EH (cell line): ENCODE measurements around the gene RASA2.

Experiments
- DNase-seq: peaks from one replicate; pipeline ENCODE4 v3.0.0-alpha.2; 2015; ENCODE audit warnings: low read depth

The RASA2 gene, protein sequence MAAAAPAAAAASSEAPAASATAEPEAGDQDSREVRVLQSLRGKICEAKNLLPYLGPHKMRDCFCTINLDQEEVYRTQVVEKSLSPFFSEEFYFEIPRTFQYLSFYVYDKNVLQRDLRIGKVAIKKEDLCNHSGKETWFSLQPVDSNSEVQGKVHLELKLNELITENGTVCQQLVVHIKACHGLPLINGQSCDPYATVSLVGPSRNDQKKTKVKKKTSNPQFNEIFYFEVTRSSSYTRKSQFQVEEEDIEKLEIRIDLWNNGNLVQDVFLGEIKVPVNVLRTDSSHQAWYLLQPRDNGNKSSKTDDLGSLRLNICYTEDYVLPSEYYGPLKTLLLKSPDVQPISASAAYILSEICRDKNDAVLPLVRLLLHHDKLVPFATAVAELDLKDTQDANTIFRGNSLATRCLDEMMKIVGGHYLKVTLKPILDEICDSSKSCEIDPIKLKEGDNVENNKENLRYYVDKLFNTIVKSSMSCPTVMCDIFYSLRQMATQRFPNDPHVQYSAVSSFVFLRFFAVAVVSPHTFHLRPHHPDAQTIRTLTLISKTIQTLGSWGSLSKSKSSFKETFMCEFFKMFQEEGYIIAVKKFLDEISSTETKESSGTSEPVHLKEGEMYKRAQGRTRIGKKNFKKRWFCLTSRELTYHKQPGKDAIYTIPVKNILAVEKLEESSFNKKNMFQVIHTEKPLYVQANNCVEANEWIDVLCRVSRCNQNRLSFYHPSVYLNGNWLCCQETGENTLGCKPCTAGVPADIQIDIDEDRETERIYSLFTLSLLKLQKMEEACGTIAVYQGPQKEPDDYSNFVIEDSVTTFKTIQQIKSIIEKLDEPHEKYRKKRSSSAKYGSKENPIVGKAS

DNA sequence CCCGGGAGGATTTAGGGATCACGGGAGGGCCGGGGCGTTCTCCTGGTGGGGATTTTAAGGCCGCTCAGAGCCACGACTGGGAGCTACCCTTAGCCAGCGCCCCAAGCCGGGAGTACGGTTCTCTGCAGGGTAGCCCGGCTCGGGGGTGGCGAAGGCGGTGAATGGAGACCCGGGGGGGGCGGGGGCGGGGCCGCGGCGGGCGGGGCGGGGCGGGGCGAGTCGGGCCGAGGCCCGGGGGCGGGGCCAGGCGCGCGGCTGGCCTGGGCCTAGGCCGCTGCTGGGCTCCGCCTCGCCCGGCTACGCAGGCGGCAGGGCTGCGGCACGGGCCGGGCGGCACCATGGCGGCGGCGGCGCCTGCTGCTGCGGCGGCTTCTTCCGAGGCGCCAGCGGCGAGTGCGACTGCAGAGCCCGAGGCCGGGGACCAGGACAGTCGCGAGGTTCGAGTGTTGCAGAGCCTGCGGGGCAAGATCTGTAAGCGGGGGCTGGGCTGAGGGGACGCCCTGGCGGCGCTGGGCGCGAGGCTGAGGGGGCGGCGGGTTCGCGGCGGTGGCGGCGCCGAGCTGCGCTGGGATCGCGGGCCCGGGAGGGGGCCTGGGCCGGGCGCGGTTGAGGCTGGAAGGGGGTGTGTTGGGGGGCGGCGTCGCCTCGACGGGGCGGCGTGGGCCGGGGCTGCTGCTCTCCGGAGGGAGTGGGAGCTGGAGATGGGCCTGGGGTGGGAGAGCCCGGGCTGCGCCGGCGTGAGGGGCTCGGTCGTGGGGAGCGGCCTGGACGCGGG is at the start of gene RASA2:
TSS of gene RASA2 (plus strand) at position 282 of the 775 bp plus-strand sequence. CDS start at position 339, 57 bp downstream.
- DNase-seq, result peak; percentile 82

GRCh38 chr3:141439589-141439988 is 47.2 kb upstream of the RASA2 start:
- no peak for DNase-seq

DNA sequence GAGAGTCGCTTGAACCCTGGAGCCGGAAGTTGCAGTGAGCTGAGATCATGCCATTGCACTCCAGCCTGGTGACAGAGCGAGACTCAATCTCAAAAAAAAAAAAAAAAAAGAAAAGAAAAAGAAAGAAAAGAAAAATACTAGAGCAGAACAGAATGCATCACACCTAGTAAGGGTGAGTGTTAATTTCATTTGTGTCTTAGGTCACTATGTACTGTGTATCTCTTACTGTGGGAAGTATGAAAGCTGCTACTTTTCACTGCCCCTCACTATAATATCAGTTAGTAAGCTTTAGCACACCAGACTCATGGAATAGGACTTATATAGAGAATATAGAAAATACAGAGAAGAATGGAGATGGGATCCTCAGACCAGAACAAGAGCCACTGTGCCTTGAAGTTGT is 45.9 kb upstream of the RASA2 start:
- DNase-seq, result no peak

GRCh38 chr3:141441381-141442364 is 45.2 kb upstream of the RASA2 start:
- DNase-seq, result peak; percentile 93

GRCh38 chr3:141442446-141442845 is 44.4 kb upstream of the RASA2 start:
- no peak for DNase-seq

DNA sequence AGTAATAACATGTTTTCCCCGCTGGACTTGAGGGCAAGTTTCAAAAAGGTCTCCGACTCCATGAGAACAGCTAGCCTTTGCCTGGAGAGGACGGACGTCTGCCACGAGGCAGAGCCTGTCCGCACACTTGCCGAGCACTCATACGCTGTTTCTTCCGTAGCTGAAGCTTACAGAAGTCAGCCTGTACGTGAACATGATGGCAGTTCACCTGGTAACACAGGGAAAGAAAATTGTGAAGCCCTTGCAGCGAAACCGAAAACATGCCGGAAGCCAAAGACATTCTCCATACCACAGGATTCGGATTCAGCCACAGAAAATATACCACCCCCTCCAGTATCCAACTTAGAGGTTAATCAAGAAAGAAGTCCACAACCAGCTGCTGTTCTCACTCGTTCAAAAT is 43.9 kb upstream of the RASA2 start:
- DNase-seq, result no peak

GRCh38 chr3:141444586-141445285 is 42.1 kb upstream of the RASA2 start:
- peak; percentile 68 for DNase-seq

GRCh38 chr3:141445990-141446389 is 40.8 kb upstream of the RASA2 start:
- no peak for DNase-seq

- DNase-seq, result no peak
These were observed 40.1 kb upstream of the RASA2 start for GRCh38 chr3:141446737-141447136.

GRCh38 chr3:141447383-141447782 is 39.4 kb upstream of the RASA2 start:
- no peak for DNase-seq

GRCh38 chr3:141448606-141449220 is 38.1 kb upstream of the RASA2 start:
- peak; percentile 66 for DNase-seq

DNA sequence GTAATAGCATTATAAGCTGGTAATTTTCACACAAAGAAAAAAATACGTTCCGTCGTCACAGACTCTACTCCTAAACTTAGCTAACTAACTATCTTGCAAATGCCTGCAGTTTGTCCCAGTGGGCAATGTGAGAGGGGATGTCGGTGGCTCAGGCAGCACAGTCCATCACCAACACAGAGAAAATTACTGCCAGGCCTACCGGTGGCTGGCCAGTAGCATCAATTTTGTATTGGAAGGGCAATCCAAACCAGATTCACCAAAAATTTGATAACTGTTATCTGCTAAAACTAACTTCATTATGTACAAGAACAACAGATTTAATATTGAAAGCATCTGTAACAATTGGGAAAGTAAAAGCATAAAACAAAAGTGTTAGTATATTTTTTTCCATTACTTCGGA is 37.4 kb upstream of the RASA2 start:
- DNase-seq, result no peak

DNA sequence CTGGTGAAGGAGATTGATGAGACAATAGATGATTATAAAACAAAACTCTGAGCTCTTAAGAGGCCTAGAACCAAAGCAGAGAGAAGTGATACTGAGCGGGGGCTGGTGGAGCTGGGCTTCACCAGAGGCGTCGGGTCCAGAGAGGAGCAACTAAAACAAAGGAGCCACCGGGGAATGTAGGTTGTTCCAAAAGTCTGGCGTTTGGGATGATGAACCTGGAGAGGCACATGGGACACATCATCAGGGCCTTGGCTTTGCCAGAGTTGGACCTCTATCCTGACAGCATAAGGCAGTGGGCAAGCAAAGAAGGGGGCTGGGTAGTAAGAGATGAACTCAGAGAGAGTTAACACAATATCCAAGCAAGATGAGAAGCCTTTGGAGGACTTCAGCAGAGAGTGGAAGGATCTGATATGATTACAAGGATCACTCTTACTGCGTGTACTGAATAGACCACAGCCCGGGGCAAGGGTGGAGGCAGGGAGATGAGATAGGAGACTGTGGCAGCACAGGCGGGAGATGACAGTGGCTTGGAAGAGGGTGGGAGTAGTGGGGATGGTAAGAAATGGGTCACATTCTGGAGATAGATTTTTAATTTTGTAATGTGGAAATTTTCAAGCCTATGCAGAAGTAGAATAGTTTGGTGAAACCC is 36.0 kb upstream of the RASA2 start:
- DNase-seq, result no peak

DNA sequence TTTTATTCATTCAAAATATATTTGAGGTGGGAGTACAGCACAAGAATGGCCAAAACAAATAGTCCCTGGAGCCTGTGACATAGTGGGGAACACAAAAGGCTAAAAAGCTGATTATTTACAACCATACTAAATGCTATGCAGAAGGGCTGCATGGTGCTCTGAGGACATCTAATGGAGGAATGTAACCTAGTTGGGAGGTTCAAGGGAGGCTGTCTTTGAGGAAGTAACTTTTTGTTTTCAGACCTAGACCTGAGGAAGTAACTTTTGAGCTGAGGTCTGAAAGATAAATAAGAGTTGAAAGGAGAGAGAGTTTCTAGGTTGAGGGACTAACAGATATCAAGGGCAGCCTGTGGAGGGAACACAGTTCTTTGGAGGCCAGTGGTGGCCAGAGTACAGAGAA is 34.8 kb upstream of the RASA2 start:
- DNase-seq, result peak; percentile 76

GRCh38 chr3:141452773-141453172 is 34.1 kb upstream of the RASA2 start:
- DNase-seq, result no peak

DNA sequence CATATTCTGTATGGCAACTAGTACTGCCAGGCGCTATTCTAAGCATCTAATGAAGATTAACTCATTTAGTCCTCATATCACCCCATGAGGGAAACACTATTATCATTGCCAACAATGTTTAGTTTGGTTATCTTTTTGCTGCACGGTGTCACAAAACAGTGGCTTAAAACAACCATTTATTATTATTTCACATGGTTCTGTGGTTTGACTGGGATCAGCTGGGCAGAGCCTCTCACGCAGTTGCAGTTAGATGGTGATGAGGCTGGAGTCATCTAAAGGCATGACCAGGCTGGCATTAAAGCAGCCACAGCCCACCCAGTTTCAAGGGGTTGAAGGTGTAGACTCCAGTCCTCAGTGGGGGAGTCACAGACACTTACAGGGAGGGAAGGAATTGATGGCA is 32.8 kb upstream of the RASA2 start:
- DNase-seq, result no peak

GRCh38 chr3:141454906-141455602 is 31.8 kb upstream of the RASA2 start:
- peak; percentile 86 for DNase-seq

DNA sequence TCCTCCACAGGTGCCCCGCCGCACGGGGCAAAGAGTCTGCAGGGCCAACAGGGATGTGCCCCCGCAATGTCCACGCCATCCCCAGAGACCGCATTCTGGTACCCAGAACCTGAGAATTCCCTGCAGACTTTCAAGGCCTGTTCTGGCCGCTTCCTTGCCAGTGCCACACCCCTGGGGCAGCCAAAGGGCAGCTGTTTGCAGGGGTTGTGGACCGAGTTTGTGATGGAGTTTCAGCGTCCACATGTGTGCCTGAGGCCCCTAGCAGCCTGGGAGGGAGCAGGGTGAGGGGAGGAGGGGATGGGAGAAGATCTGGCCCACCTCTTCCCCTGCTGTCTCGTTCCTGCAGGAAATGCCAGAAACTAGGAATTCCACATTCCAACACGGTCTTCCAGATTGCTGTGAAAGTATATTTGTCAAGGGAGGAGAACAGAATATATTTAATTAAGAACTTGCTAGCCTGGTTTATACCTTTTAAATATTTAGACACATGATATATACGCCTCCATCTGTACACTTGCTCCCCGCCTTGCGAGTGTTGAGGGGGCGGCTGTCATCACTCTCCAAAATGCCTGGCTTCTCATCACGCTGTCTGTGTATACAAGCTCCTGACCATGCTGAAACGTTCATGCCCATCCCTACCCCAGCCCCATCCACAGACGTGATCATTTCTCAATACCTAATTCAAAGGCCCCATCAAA is 31.1 kb upstream of the RASA2 start:
- peak; percentile 91 for DNase-seq
